Activated CD4-positive, CD25-positive, alpha-beta regulatory T cell treated with anti-CD3 and anti-CD28 coated beads, Interleukin-2, amount 50 U/mL, for 16 hours (primary cell): ENCODE data around the gene TKT.
"Not testable (repeated sequence)": the region's sequence is repeated elsewhere in the genome, so short reads cannot be mapped to it uniquely, and the experiment has no call there.

Source experiments
- DNase-seq: peaks from one replicate; pipeline ENCODE4 v3.0.0-alpha.2; 2020; ENCODE audit warnings: low read depth, low spot score

TKT gene

GRCh38 chr3:53255775-53256703 lies at the start of gene TKT:
TKT (minus strand) TSS chr3:53256022; CDS start chr3:53255942, 80 bp downstream.
- DNase-seq: peak; percentile 60

GRCh38 chr3:53303957-53304356 lies 48.1 kb upstream of the TKT start:
- no peak for DNase-seq

- no peak for DNase-seq
Measured at GRCh38 chr3:53303549-53303948, 47.7 kb upstream of the TKT start.

GRCh38 chr3:53300826-53301225 lies 45.0 kb upstream of the TKT start:
- no peak for DNase-seq

GRCh38 chr3:53299611-53300023 lies 43.8 kb upstream of the TKT start:
- not testable (repeated sequence) for DNase-seq

GRCh38 chr3:53295410-53295809 lies 39.6 kb upstream of the TKT start:
- DNase-seq: no peak

GRCh38 chr3:53293867-53294266 lies 38.0 kb upstream of the TKT start:
- DNase-seq: no peak

- no peak for DNase-seq
Measured at GRCh38 chr3:53288214-53288613, 32.4 kb upstream of the TKT start.

- no peak for DNase-seq
Measured at GRCh38 chr3:53287131-53287629, 31.4 kb upstream of the TKT start.

- DNase-seq: no peak
Measured at GRCh38 chr3:53286727-53287126, 30.9 kb upstream of the TKT start.

- DNase-seq: no peak
Measured at GRCh38 chr3:53282581-53282980, 26.8 kb upstream of the TKT start.

- no peak for DNase-seq
Measured at GRCh38 chr3:53278667-53279066, 22.8 kb upstream of the TKT start.

GRCh38 chr3:53274938-53275605 lies 19.2 kb upstream of the TKT start:
- DNase-seq: no peak

- no peak for DNase-seq
Measured at GRCh38 chr3:53273146-53273670, 17.4 kb upstream of the TKT start.

- no peak for DNase-seq
Measured at GRCh38 chr3:53269888-53270880, 14.4 kb upstream of the TKT start.

GRCh38 chr3:53269193-53269592 lies 13.4 kb upstream of the TKT start:
- DNase-seq: not testable (repeated sequence)

GRCh38 chr3:53267766-53268165 lies 11.9 kb upstream of the TKT start:
- DNase-seq: no peak

- DNase-seq: no peak
Measured at GRCh38 chr3:53264718-53265117, 8.9 kb upstream of the TKT start.

- no peak for DNase-seq
Measured at GRCh38 chr3:53263907-53264306, 8.1 kb upstream of the TKT start.

GRCh38 chr3:53261712-53262111 lies 5.9 kb upstream of the TKT start:
- DNase-seq: no peak

GRCh38 chr3:53260286-53260785 lies 4.5 kb upstream of the TKT start:
- no peak for DNase-seq
